ENCODE data around the gene ATP2C2.

- TF ChIP-seq POLR2A (IDR thresholded peaks at IDR 0.05; ENCODE audit: low read depth, low read length) (no peak), POLR2AphosphoS5 (IDR thresholded peaks at IDR 0.05; ENCODE audit: low read depth, low read length) (no peak), TAF1 (IDR thresholded peaks at IDR 0.05; ENCODE audit: low read depth, low read length) (no peak), POU2F2 (IDR thresholded peaks at IDR 0.05; ENCODE audit: low read depth, low read length) (no peak), SPI1 (IDR thresholded peaks at IDR 0.05; ENCODE audit: low read depth, low read length) (no peak)
Measured at GRCh38 chr16:84444476-84444875, 76.1 kb downstream of the ATP2C2 start.
